Endothelial cell of umbilical vein (primary cell): Measurements from ENCODE around the gene MMP14.

Experiments used
- CTCF ChIP-seq, 2 donors: IDR thresholded peaks; 1 replicate in 1 of 2; 2 replicates in 1 of 2; pipeline ENCODE4 v1.5.1; 2011; ENCODE audit warnings: low read length in 2 of 2, mild to moderate bottlenecking in 2 of 2, moderate library complexity in 2 of 2, control low read depth in 1 of 2, inconsistent platforms in 1 of 2, low read depth in 1 of 2; ENCODE audit not compliant: insufficient read depth in 1 of 2; ENCODE audit errors: extremely low read depth in 1 of 2
- EZH2 ChIP-seq: IDR thresholded peaks from 2 replicates; pipeline ENCODE4 v1.6.1; 2012; ENCODE audit warnings: borderline replicate concordance, low read depth, mild to moderate bottlenecking, moderate library complexity, low read length, inconsistent platforms; ENCODE audit not compliant: severe bottlenecking
- JUN ChIP-seq: IDR thresholded peaks from 2 replicates; pipeline ENCODE4 v1.6.1; 2011; ENCODE audit warnings: borderline replicate concordance, low read depth; ENCODE audit not compliant: insufficient read length, insufficient read depth
- MAX ChIP-seq: IDR thresholded peaks from 2 replicates; pipeline ENCODE4 v1.6.1; 2011; ENCODE audit not compliant: insufficient read depth, insufficient read length
- MYC ChIP-seq: IDR thresholded peaks from one replicate; pipeline ENCODE4 v1.6.1; 2011; ENCODE audit warnings: mild to moderate bottlenecking, low read depth, low read length
- POLR2A ChIP-seq: IDR thresholded peaks from 2 replicates; pipeline ENCODE4 v1.6.1; 2012; ENCODE audit warnings: low read depth, mild to moderate bottlenecking, control low read depth, low read length
- POLR2AphosphoS5 ChIP-seq: IDR thresholded peaks from 2 replicates; pipeline ENCODE4 v1.6.1; 2012; ENCODE audit warnings: low read depth, mild to moderate bottlenecking, control low read depth, low read length, moderate library complexity; ENCODE audit not compliant: insufficient read depth

DNA sequence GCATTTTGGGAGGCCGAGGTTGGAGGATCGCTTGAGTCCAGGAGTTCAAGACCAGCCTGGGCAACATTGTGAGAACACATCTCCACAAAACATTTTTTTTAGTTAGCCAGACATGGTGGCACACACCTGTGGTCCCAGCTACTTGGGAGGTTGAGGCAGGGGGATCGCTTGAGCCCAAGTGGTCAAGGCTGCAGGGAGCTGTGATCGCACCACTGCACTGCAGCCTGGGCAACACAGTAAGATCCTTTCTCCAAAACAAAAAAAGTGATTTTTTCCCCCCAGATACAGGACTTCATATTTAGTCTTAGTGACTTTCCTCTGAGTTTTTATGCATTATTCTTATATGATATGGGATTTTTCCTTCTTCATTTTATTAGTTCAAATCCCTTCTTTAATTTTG is 49.7 kb upstream of the MMP14 start:
- no peak for TF ChIP-seq CTCF (IDR thresholded peaks at IDR 0.05; ENCODE audit: extremely low read depth in 1 of 2, insufficient read depth in 1 of 2, low read depth in 1 of 2, low read length in 2 of 2)
- no peak for TF ChIP-seq POLR2AphosphoS5
- no peak for TF ChIP-seq EZH2
- TF ChIP-seq MAX: no peak
- no peak for TF ChIP-seq POLR2A
- no peak for TF ChIP-seq JUN
- TF ChIP-seq MYC: no peak
